Measurements from ENCODE around the gene TREH. TPM values are rescaled to one million over a fixed set of nuclear protein-coding genes. Genes with fewer than 3 reads are reported as not detected.
A peak's percentile ranks its signal among the peaks of the same experiment; 100 is the strongest.

The TREH gene
- total RNA-seq, 1 experiment from 2014 or later = 0.21 TPM

DNA sequence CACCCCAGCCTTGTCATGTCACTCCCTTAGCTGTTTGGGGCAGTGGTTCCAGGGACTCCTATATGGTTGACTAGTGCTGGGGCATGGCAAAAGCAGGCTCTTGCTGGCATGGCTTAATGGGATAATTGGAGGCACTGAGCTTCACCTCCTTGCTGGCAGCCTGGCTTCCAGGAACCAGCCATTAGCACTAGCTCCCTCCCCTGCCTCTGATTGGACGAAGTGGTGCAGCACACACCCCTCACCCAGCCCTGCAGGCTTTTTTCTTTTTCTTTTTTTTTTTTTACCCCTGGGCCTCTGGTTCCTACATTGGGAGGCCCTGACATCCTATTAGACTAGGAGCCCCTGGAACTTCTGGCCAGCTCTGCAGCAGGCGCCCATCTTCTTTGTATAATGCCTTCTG lies 53.5 kb downstream of the TREH start:
- no peaks in the 10 kb centered on the region for H3K27me3 Mint-ChIP-seq (ENCODE audit: unreplicated experiment)
- TF ChIP-seq, protein P1, sequence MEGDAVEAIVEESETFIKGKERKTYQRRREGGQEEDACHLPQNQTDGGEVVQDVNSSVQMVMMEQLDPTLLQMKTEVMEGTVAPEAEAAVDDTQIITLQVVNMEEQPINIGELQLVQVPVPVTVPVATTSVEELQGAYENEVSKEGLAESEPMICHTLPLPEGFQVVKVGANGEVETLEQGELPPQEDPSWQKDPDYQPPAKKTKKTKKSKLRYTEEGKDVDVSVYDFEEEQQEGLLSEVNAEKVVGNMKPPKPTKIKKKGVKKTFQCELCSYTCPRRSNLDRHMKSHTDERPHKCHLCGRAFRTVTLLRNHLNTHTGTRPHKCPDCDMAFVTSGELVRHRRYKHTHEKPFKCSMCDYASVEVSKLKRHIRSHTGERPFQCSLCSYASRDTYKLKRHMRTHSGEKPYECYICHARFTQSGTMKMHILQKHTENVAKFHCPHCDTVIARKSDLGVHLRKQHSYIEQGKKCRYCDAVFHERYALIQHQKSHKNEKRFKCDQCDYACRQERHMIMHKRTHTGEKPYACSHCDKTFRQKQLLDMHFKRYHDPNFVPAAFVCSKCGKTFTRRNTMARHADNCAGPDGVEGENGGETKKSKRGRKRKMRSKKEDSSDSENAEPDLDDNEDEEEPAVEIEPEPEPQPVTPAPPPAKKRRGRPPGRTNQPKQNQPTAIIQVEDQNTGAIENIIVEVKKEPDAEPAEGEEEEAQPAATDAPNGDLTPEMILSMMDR (IDR thresholded peaks at IDR 0.05; ENCODE audit: unreplicated experiment) = no peak
- H3K4me1 Mint-ChIP-seq (ENCODE audit: low read depth, unreplicated experiment) = peaks cover 18% of the 10 kb centered on the region
- BruUV-seq (replicated peaks) = no TSS peak
- no peak overlapping the region for H3K4me3 Mint-ChIP-seq (ENCODE audit: low read depth, unreplicated experiment)
- intact Hi-C loops (cut with micrococcal nuclease; ENCODE audit: unreplicated experiment) = no loop called here
- peaks cover 41% of the 10 kb centered on the region for H3K36me3 Mint-ChIP-seq (ENCODE audit: insufficient read depth, unreplicated experiment)
- H3K27ac Mint-ChIP-seq (ENCODE audit: unreplicated experiment) = no peak overlapping the region
- CTCF ChIA-PET = interaction anchor here (1.5 kb wide), 1 partner anchor 9 kb away, joined by 5 read pairs; no protein-coding TSS in a partner anchor
- DNase-seq = no peak
- H3K9me3 Mint-ChIP-seq (ENCODE audit: low read depth, unreplicated experiment) = no peaks in the 10 kb centered on the region

DNA sequence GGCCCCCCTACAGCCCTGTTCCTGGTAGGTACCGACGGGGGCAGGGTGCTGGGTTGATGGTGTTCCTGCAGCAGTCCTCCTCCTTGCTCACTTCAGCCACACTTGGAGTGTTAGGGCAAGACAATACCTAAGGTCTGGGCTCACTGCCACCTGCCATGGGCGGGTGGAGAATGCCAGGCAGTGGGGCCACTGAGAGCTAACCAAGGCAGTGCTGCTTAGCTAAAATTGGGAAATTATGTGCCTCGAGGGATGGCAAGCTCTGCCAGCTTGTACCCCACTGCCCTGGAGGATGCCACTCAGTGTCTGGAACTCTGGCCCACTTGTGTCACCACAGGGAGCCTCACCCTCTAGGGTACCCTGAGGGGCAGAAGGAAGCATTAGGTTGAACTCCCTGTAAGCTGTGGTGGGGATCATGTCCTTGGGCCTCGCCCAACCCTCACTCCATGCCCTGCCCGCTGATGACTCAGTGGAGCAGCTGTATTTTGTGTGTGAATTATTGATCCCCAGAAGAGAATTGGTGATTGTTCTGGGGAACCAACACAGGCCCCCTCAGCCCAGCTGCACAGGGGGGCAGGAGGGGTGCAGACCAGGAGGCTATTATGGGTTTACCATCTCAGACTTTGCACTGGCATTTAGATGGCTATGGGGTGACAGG lies 54.3 kb downstream of the TREH start:
- BruUV-seq (replicated peaks) = no TSS peak
- no peak overlapping the region for H3K27ac Mint-ChIP-seq (ENCODE audit: unreplicated experiment)
- intact Hi-C loops (cut with micrococcal nuclease; ENCODE audit: unreplicated experiment) = no loop called here
- H3K4me3 Mint-ChIP-seq (ENCODE audit: low read depth, unreplicated experiment) = no peak overlapping the region
- H3K27me3 Mint-ChIP-seq (ENCODE audit: unreplicated experiment) = no peaks in the 10 kb centered on the region
- no peaks in the 10 kb centered on the region for H3K9me3 Mint-ChIP-seq (ENCODE audit: low read depth, unreplicated experiment)
- peak; percentile 35 for DNase-seq
- peaks cover 24% of the 10 kb centered on the region for H3K4me1 Mint-ChIP-seq (ENCODE audit: low read depth, unreplicated experiment)
- peaks cover 49% of the 10 kb centered on the region for H3K36me3 Mint-ChIP-seq (ENCODE audit: insufficient read depth, unreplicated experiment)
- CTCF ChIA-PET = interaction anchor here (0.5 to 1.5 kb wide), 3 partner anchors 10 to 785 kb away, joined by 3 to 5 read pairs (median 3); no protein-coding TSS in a partner anchor
- TF ChIP-seq, protein P1 (IDR thresholded peaks at IDR 0.05; ENCODE audit: unreplicated experiment) = no peak

DNA sequence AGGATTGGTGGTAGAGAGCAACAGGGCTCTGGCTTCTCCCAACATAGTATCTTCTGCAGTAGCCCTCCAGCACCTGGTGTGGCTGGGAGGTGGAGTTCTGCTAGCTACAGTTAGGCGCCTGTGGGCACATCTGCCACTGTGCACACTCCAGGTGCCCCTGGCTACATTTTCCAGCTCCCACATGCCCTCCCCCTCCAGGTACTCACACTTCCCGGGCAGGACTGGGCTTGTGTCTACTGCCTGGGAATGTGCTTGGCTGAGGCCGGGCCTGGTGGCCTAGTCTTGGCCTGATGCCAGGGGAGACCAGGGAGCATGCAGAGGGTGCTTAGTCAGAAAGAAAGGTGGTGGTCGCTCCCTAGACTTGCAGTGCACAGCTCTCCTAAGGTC lies 56.2 kb downstream of the TREH start:
- Mint-ChIP-seq H3K27ac (ENCODE audit: unreplicated experiment) (no peak overlapping the region), H3K4me1 (ENCODE audit: low read depth, unreplicated experiment) (peaks cover 43% of the 10 kb centered on the region), H3K27me3 (ENCODE audit: unreplicated experiment) (no peaks in the 10 kb centered on the region), H3K9me3 (ENCODE audit: low read depth, unreplicated experiment) (no peaks in the 10 kb centered on the region), H3K4me3 (ENCODE audit: low read depth, unreplicated experiment) (peak overlapping the region; percentile 72), H3K36me3 (ENCODE audit: insufficient read depth, unreplicated experiment) (peaks cover 49% of the 10 kb centered on the region)
- intact Hi-C loops (cut with micrococcal nuclease; ENCODE audit: unreplicated experiment) = no loop called here
- TF ChIP-seq, protein P1 (IDR thresholded peaks at IDR 0.05; ENCODE audit: unreplicated experiment) = no peak
- CTCF ChIA-PET = interaction anchor here (0.6 to 1.5 kb wide), 3 partner anchors 15 to 290 kb away, joined by 3 read pairs; no protein-coding TSS in a partner anchor
- DNase-seq = peak; percentile 41
- no TSS peak for BruUV-seq (replicated peaks)

DNA sequence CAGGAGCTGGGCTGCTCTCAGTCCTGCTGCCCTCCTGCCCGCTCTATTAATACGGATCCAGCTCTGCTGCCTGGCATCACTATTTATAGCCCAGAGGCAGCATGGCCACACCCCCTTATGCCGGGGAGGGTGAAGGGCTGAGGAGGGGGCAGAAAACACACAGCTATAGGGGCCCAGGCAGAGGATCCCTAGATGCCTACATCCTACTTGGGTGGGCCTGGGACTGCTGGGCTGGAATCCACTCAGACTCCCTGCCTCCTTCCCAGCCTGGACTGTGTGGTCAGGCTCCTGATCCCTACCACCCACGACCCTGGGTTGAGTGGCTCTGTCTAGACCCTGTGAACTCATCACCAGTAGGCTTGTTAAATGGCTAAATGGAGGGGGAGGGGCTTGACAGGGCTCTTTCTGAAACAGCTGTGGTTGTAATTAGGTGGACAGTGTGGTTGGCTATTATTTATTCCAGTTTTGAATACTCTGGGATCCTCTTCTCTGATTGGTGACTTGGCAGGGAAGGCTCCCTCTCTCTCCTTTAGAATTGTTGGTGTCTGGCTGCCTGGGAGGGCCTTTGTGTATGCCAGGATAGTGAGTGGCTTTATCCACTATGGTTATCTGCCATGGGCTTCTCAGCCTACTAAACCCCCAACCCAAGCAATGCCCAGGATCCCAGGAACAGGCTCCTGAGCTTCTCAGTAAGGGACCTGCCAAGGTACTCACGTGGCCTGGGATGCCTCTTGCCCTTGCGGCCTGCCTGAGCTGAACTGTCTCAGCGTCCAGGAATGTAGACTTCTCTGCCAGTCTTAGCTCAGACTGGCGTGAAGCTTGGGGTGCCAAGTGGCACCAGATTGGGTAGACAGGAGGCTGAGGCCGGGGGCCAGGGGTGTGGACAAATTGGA lies 56.8 kb downstream of the TREH start:
- peak overlapping the region; percentile 72 for H3K4me3 Mint-ChIP-seq (ENCODE audit: low read depth, unreplicated experiment)
- no peaks in the 10 kb centered on the region for H3K27me3 Mint-ChIP-seq (ENCODE audit: unreplicated experiment)
- peaks cover 43% of the 10 kb centered on the region for H3K4me1 Mint-ChIP-seq (ENCODE audit: low read depth, unreplicated experiment)
- DNase-seq = peak; percentile 55
- no TSS peak for BruUV-seq (replicated peaks)
- intact Hi-C loops (cut with micrococcal nuclease; ENCODE audit: unreplicated experiment) = no loop called here
- H3K9me3 Mint-ChIP-seq (ENCODE audit: low read depth, unreplicated experiment) = no peaks in the 10 kb centered on the region
- CTCF ChIA-PET = interaction anchor here (0.6 to 2.2 kb wide), 5 partner anchors 14 to 291 kb away, joined by 3 to 8 read pairs (median 3); partner anchors contain the start of gene PHLDB1
- H3K27ac Mint-ChIP-seq (ENCODE audit: unreplicated experiment) = no peak overlapping the region
- TF ChIP-seq, protein P1 (IDR thresholded peaks at IDR 0.05; ENCODE audit: unreplicated experiment) = no peak
- peaks cover 42% of the 10 kb centered on the region for H3K36me3 Mint-ChIP-seq (ENCODE audit: insufficient read depth, unreplicated experiment)
